HL-60 (cell line): ENCODE measurements around the gene ZBTB44.
"Not testable (repeated sequence)": the region's sequence is repeated elsewhere in the genome, so short reads cannot be mapped to it uniquely, and the experiment has no call there.

Experiments used
- CTCF ChIP-seq: IDR thresholded peaks from one replicate; pipeline ENCODE4 v1.5.1; 2011; ENCODE audit warnings: low read length, control low read depth, inconsistent platforms; ENCODE audit not compliant: insufficient read depth
- POLR2AphosphoS5 ChIP-seq: IDR thresholded peaks from 2 replicates; pipeline ENCODE4 v1.6.1; 2012; ENCODE audit warnings: low read depth

- not testable (repeated sequence) for TF ChIP-seq CTCF, POLR2AphosphoS5
These were observed 64.8 kb downstream of the ZBTB44 start for GRCh38 chr11:130249929-130250328.
